ENCODE results near the gene MCOLN2.
"Not testable (repeated sequence)": the region's sequence is repeated elsewhere in the genome, so short reads cannot be mapped to it uniquely, and the experiment has no call there.

Gene MCOLN2

DNA sequence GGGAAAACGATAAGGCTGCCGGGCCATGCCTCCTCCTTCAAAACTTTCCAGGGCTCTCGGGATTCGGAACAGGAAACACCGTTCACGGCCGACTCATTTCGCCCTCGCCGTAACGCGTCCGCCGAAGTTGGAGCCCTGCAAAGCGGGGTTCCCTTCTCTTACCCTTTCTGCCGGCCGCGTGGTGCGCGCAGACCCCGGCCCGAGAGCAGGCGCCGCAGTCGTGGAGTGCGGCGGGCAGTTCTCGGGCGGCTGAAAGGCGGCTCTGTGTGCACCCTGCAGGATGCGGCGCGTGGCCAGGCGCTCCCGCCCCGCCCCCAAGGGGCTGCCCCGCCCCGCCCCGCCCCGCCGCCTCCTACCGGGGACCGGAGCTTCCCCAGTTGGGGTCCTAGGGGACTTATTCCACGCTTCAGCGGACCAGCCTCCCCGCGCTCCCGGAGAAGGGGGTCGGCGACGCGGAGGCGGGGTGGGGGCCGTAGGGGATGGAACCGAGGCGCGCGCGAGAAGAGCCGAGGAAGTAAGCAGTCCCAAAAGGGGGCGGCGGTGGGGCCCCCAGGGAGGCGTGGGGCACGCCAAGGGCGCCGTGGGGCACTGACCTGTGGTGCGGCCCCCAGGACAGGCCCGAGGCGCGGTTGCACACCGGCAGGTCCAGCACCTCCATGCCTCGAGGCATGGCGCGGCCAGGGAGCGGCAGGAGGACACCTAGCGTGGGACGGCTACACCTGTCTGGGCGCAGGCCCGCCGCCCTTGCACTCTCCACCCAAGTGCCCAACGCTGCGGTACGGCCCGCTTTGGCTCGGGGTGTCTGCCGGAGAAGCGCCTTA lies at the start of gene MCOLN2:
Gene MCOLN2 (minus strand): TSS at position 268 of the 821 bp plus-strand sequence. CDS start 241 bp downstream, at position 27.
- DNase-seq: peak; percentile 23

GRCh38 chr1:85042413-85042812 lies 45.5 kb upstream of the MCOLN2 start:
- DNase-seq: no peak

GRCh38 chr1:85041793-85042192 lies 44.9 kb upstream of the MCOLN2 start:
- no peak for DNase-seq

GRCh38 chr1:85033221-85033620 lies 36.3 kb upstream of the MCOLN2 start:
- DNase-seq: no peak

DNA sequence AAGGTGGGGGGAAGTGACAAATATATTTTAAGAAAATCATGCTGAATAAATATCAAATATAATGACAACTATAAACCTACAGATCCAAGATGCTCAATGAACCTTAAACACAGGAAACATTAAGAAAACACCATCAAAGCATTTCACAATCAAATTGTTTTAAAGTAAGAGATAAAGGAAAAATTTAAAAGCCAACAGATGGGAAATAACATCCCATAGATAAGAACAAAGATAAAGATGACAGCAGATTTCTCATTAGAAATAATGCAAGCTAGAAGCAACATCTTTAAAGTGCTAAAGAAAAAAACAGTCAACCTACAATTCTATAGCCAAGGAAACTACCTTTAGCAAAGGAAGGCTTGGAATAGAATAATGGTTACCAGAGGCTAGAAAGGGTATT lies 33.6 kb upstream of the MCOLN2 start:
- no peak for DNase-seq

DNA sequence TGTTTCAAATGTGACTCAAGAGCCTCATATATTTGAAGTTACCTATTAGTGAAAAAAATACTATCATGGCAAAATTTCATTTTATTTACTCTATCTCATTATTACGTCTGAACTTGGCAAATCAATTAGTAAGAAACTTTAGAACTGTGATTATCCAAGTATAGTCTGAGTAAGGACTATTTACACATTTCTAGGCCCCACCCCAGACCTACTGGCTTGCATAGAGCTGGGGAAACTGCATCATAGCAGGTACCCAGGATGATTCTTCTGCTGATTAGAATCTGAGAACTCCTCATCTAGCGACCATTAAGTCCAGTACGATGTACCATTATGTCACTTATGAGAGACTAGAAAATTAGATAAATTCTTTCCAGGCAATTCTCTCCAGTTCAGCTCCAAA lies 31.2 kb upstream of the MCOLN2 start:
- DNase-seq: no peak

- DNase-seq: no peak
Measured at GRCh38 chr1:85027242-85027983, 30.5 kb upstream of the MCOLN2 start.

- DNase-seq: no peak
Measured at GRCh38 chr1:85025940-85026339, 29.0 kb upstream of the MCOLN2 start.

DNA sequence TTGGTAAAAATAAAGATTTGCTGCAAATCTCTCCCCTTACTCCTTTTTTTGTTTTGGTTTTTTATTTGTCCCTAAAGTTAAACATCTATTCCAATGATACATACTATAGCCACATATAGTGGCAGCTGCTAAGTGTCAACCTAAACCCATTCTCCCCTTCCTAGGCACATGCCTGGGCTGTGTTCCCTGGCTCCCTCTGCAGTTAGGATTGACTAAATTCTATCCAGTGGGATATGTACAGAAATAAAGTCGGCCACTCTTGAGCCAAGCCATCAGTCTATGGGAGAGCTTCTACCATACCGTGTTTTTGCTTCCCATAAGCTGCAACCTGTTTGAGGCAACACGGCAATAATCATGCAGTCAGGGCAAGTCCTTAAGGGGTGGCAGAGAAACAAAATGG lies 27.8 kb upstream of the MCOLN2 start:
- DNase-seq: no peak

DNA sequence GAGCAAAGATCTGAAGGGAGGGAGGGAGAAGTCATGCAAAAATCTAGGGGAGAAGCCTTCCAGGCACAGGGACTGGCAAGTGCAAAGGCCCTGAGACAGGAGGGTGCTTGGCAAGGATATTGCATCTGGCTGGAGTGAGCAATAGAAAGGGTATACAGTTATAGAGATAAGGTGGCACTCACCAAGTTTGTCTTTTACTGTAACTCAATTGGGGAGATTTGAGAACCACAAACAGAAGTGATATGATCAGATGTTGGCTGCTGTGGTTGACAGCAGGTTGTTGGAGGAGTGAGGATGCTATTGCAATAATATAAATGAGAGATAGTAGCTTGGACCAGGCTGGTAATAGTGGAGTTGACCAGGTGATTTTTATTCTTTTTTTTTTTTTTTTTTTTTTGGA lies 25.8 kb upstream of the MCOLN2 start:
- DNase-seq: no peak

DNA sequence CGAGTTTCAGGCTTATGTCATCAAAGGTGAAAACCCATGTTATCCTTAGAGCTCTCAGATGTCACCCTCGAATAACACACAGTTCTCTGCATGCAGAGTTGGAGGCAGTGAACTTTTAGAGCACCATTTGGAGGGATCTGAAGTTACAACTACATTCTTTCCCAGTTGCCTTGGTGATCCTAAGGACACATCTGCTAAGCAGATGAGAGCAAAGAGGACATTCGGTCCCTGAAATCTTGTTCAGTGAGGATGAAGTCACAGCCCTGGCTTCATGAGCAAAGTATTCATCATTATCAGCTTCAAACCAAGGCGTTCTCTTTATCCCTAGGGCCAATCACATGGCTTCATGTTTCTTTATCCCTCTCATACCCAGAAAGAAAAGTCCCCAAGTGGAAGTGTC lies 23.1 kb upstream of the MCOLN2 start:
- DNase-seq: no peak

GRCh38 chr1:85015826-85016225 lies 18.9 kb upstream of the MCOLN2 start:
- no peak for DNase-seq

DNA sequence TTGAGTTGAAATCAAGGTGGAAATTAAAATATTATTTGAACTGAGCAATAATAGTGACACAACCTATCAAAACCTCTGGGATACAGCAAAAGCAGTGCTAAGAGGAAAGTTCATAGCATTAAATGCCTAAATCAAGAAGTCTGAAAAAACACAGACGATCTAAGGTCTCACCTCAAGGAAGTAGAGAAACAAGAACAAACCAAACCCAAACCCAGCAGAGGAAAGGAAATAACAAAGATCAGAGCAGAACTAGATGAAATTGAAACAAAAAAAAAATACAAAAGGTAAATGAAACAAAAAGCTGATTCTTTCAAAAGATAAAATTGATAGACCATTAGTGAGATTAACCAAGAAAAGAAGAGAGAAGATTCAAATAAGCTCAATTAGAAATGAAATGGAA lies 8.7 kb upstream of the MCOLN2 start:
- not testable (repeated sequence) for DNase-seq

- DNase-seq: no peak
Measured at GRCh38 chr1:85001742-85002141, 4.8 kb upstream of the MCOLN2 start.

DNA sequence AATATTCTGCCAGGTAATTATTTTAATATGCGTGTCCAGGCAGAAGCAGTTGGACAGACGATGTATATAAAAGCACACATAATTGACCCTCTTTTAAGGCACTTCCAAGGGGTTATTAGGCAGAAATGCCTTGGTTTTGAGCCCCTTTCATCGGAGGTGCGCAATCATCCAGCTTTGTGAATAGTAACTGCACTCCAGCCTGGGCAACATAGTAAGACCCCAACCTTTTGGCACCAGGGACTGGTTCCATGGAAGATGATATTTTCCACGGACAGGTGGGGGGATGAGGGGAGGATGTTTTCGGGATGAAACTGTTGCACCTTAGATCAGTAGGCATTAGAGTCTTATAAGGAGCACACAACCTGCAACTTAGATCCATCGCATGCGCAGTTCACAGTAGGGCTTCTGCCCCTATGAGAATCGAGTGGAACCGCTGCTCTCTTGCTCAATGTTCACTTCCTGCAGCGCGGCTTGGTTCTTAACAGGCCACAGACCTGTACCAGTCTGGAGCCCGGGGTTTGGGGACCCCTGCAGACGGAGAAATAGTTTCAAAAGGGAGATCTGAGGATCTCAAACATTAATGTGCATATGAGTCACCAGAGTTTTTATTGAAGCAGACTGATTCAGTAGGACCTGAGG lies 1.8 kb upstream of the MCOLN2 start:
- no peak for DNase-seq

DNA sequence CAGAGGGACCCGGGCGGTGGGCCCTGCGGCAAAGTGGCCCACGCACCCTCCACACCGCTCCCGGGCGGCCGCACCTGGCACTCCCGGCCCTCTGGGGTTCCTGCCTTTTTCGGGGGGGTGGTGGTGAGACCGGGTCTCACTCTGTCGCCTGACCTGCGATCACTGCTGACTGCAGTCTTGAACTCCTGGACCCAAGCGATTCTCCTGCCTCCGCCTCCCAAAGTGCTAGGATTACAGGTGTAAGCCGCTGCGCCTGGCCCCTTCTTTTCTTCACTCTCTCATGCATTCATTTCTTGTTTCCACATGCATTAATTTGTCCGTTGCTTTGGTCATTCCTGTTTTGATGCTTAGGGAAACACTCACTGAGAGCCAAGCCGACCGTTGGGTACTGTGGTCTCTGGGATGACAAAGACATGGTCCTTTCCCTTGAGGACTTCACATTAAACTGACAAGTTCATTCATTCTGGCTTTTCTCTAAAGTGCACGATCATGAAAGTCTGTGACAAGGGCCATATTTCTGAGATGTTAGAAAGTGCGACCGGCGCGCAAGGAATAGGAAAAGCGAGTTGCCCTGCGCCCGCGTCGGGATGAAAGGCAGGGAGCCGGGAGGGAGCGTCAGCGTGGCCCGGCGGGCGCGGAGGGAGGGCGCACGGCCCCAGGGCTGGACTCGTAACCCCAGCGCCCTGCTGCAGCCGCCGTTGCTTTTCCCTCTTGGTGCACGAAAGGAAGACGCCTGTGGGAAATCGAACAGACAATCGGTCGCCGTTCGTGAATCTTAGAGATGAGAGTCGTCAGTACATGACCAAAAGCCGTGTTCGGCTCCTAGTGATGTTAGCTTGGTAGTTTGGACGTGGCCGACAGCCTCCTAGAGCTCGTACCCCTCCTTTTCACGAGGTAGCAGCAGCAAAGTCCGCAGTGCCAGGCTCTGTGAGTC lies 1.0 kb upstream of the MCOLN2 start:
- no peak for DNase-seq

DNA sequence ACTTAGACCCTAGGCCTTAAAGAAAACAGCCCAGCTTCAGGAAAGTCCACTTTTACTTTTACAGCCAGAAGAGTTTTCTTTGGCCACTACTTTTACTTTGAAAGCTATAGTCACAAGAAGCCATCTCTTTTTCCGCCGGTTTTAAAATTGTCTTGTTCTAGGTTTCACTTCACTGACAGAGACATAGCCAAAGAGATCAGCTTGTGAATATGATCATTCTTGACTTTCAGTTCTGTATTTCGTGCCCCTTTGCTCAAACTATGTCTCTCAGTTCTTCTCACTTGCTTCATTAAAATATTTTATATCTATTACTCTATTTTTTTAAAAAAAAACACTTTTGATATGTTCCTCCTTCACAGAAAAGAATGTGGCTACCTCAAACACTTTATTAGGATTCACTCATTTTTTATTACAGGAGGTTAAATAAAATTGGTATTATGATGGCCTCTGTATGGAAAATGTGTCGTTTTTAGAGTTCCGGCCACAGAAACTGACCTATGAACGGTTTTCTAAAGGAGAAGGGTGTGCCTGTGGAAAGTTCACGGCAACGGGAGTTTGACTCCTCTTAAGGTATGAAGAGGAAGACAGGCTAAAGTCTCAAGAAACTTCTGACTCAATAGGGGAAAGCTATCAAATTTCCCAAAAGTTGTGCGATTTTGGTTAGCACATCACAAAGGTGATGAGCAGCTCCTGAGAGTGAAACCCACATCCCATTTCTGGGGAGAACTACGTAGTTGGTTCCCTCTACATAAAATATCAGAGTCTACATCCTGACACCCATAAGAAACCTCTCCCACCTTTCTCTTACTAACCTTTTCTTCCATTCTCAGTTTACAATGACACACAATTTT lies 1.2 kb downstream of the MCOLN2 start:
- DNase-seq: no peak

DNA sequence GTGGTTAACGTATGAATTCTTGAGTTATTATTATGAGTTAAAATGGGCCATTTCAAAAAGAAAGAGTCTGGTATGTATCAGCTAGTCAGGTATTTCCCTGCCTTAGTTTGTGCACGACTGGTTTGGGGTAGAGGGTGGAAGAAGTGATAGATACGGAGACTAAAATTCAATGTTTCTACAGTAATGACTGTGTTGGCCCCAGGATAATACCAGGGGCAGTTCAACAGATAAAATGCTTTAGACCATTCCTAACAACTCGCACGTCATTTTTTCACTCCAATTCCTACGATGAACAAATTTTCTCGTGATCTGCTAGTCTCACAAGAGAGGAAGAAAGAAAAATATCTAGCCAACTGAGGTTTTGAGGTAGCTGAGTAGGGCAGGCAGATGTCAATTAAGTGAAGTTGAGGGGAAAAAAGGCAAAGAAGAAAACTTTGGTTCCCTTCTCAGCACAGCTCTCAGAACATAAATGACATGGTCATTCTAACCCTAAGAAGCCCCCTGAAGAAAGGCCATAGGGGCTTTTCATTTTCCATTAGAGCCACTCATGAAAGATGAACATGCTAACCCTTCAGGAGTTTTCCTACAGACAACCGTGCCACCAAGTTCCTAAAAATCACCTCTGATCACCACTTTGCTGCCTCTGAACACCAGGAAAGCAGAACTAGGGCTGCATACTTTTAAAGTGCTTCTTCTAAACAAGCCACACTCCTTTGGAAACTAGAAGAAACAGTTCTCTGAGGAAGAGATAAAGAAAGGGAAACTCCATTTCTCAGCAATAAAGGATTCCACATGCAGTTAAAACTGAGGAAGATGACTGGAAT lies 5.6 kb downstream of the MCOLN2 start:
- DNase-seq: no peak

- no peak for DNase-seq
Measured at GRCh38 chr1:84988588-84988987, 8.3 kb downstream of the MCOLN2 start.

GRCh38 chr1:84986561-84986960 lies 10.4 kb downstream of the MCOLN2 start:
- not testable (repeated sequence) for DNase-seq

- no peak for DNase-seq
Measured at GRCh38 chr1:84985365-84985764, 11.5 kb downstream of the MCOLN2 start.
